ENCODE results near the gene PTCH1. TPM values are rescaled to one million over a fixed set of nuclear protein-coding genes. Genes with fewer than 3 reads are reported as not detected.
A peak's percentile ranks its signal among the peaks of the same experiment; 100 is the strongest.

Gene PTCH1
- total and polyA plus RNA-seq, 10 of the 15 experiments (the other 5 are each of a cell fraction or from before 2014, with no cell fraction given): 0.16 to 6.1 (median 2.6) TPM

- no peak for TF ChIP-seq RELB (IDR thresholded peaks at IDR 0.05; ENCODE audit: low read depth)
- TF ChIP-seq IRF3 (IDR thresholded peaks at IDR 0.05): no peak
- TF ChIP-seq BACH1 (IDR thresholded peaks at IDR 0.05; ENCODE audit: borderline replicate concordance): 0 out of 2 replicates have a peak, but pooled peaks have one; percentile 41
- peak; percentile 74; the same call in 1 of the 2 replicates for TF ChIP-seq JUND (IDR thresholded peaks at IDR 0.05; ENCODE audit: low read depth, low read length)
- no peak for TF ChIP-seq SMAD5 (IDR thresholded peaks at IDR 0.05; ENCODE audit: low read depth)
- TF ChIP-seq TCF3 (IDR thresholded peaks at IDR 0.05; ENCODE audit: borderline replicate concordance, insufficient read depth, low read depth, low read length): no peak
- no peak for TF ChIP-seq KAT2A (conservative IDR thresholded peaks at IDR 0.05; ENCODE audit: control insufficient read depth, low read depth, low read length)
- 0 out of 4 replicates have a peak, but pooled peaks of 1 of the 2 experiments have one; percentile 7 for TF ChIP-seq BHLHE40 (IDR thresholded peaks at IDR 0.05; ENCODE audit: borderline replicate concordance in 1 of 2, low read depth in 2 of 2, low read length in 1 of 2)
- no peak for TF ChIP-seq YY1 (IDR thresholded peaks at IDR 0.05; ENCODE audit: low read depth, low read length)
- no peak for TF ChIP-seq CEBPZ (IDR thresholded peaks at IDR 0.05; ENCODE audit: low read depth, low read length)
- no peak for TF ChIP-seq HCFC1 (IDR thresholded peaks at IDR 0.05; ENCODE audit: low read length)
- no peak; a peak in 1 of 4 replicates for TF ChIP-seq EP300 (IDR thresholded peaks at IDR 0.05; ENCODE audit: borderline replicate concordance in 1 of 2, control insufficient read depth in 1 of 2, low read depth in 2 of 2, low read length in 2 of 2)
- no peak for TF ChIP-seq STAT1 (conservative IDR thresholded peaks at IDR 0.05)
- TF ChIP-seq MEF2A (IDR thresholded peaks at IDR 0.05; ENCODE audit: insufficient read depth, low read depth, low read length): 0 out of 2 replicates have a peak, but pooled peaks have one; percentile 47
- no peak for TF ChIP-seq ZBTB40 (IDR thresholded peaks at IDR 0.05; ENCODE audit: borderline replicate concordance)
- no peak for TF ChIP-seq RELA (IDR thresholded peaks at IDR 0.05; ENCODE audit: borderline replicate concordance, partially characterized antibody)
- no peak for TF ChIP-seq SMARCA5 (IDR thresholded peaks at IDR 0.05)
Observed at GRCh38 chr9:95508968-95509850, 7.6 kb downstream of the PTCH1 start (continued).

Measured in GM12878 (cell line).